K562 (cell line): ENCODE measurements around the gene CASP9. TPM values are rescaled to one million over a fixed set of nuclear protein-coding genes. Genes with fewer than 3 reads are reported as not detected.
A peak's percentile ranks its signal among the peaks of the same experiment; 100 is the strongest.

ENCODE experiments used
- ARNT ChIP-seq, 2 experiments: fragments of 450-650 bp; IDR thresholded peaks; 2 replicates each; pipeline ENCODE4 v1.6.1; 2016; ENCODE audit warnings: mild to moderate bottlenecking in 1 of 2
- ATF7 ChIP-seq: fragments of 450-650 bp; IDR thresholded peaks from 2 replicates; pipeline ENCODE4 v1.7.1; 2014; ENCODE audit warnings: mild to moderate bottlenecking, moderate library complexity
- BRD9 ChIP-seq: fragments of 450-650 bp; IDR thresholded peaks from 2 replicates; pipeline ENCODE4 v1.6.1; 2018; ENCODE audit warnings: low read depth; ENCODE audit not compliant: partially characterized antibody
- CHD4 ChIP-seq: fragments of 200-600 bp; sonication (generic); IDR thresholded peaks from 3 replicates; pipeline ENCODE4 v1.6.1; 2012; ENCODE audit warnings: low read depth, mild to moderate bottlenecking, mixed read lengths, low read length, inconsistent platforms; ENCODE audit not compliant: insufficient read depth, insufficient replicate concordance, poor library complexity, severe bottlenecking
- CREM ChIP-seq: IDR thresholded peaks from 2 replicates; pipeline ENCODE4 v1.6.1; 2014; ENCODE audit warnings: antibody characterized with exemption, low read depth
- CSDE1 ChIP-seq, 2 experiments: fragments of 450-650 bp; IDR thresholded peaks; 2 replicates each; pipeline ENCODE4 v1.6.1; 2016; ENCODE audit warnings: mild to moderate bottlenecking in 1 of 2
- EGR1 ChIP-seq: fragments of 450-650 bp; conservative IDR thresholded peaks from 2 replicates; pipeline ENCODE4 v1.6.1; 2017; ENCODE audit warnings: mild to moderate bottlenecking
- ELF2 ChIP-seq: fragments of 250-450 bp; sonication (Bioruptor Pico); IDR thresholded peaks from 2 replicates; pipeline ENCODE4 v1.5.0; 2021; ENCODE audit warnings: mild to moderate bottlenecking
- EP400 ChIP-seq: fragments of 450-650 bp; IDR thresholded peaks from 2 replicates; pipeline ENCODE4 v1.6.1; 2017; ENCODE audit warnings: antibody characterized with exemption, mild to moderate bottlenecking, moderate library complexity
- HDGF ChIP-seq: fragments of 450-650 bp; IDR thresholded peaks from 2 replicates; pipeline ENCODE4 v1.6.1; 2016
- ILK ChIP-seq: fragments of 450-650 bp; IDR thresholded peaks from 2 replicates; pipeline ENCODE4 v1.6.1; 2016; ENCODE audit warnings: missing genetic modification characterization, low read depth, mild to moderate bottlenecking, missing compliant biosample characterization, moderate library complexity, borderline replicate concordance
- KAT7 ChIP-seq: sonication (generic); formaldehyde crosslinking; IDR thresholded peaks from 2 replicates; pipeline ENCODE4 v1.8.0; 2022; ENCODE audit warnings: missing genetic modification reagents, mild to moderate bottlenecking, borderline replicate concordance
- KAT8 ChIP-seq: fragments of 450-650 bp; IDR thresholded peaks from 2 replicates; pipeline ENCODE4 v1.6.1; 2016; ENCODE audit warnings: low read depth, mild to moderate bottlenecking
- KDM1A ChIP-seq, 2 experiments: fragments of 450-650 bp; IDR thresholded peaks; 2 replicates each; pipeline ENCODE4 v1.6.1; 2016; ENCODE audit warnings: mild to moderate bottlenecking in 2 of 2
- NCOA1 ChIP-seq: fragments of 450-650 bp; IDR thresholded peaks from 2 replicates; pipeline ENCODE4 v1.6.1; 2016; ENCODE audit warnings: low read depth
- NEUROD1 ChIP-seq: fragments of 150-350 bp; IDR thresholded peaks from 2 replicates; pipeline ENCODE4 v1.6.1; 2014; ENCODE audit warnings: borderline replicate concordance, low read length, low read depth; ENCODE audit not compliant: partially characterized antibody
- OTX1 ChIP-seq: fragments of 450-650 bp; formaldehyde crosslinking; IDR thresholded peaks from 2 replicates; pipeline ENCODE4 v1.4.0; 2022; ENCODE audit warnings: mild to moderate bottlenecking
- POLR2AphosphoS5 ChIP-seq: IDR thresholded peaks from 2 replicates; pipeline ENCODE4 v1.6.1; 2011; ENCODE audit warnings: mild to moderate bottlenecking, low read depth, low read length, moderate library complexity; ENCODE audit not compliant: control insufficient read depth, insufficient read depth
- SMARCB1 ChIP-seq: IDR thresholded peaks from 2 replicates; pipeline ENCODE4 v1.6.1; 2011; ENCODE audit warnings: improper control_type of control experiment, low read depth; ENCODE audit not compliant: insufficient read length
- SRF ChIP-seq, 2 experiments: fragments of 250-450, 450-650 bp in 1 of 2; sonication (Bioruptor Pico) in 1 of 2; sonication (generic) in 1 of 2; formaldehyde crosslinking; IDR thresholded peaks; 2 replicates each; pipeline versions ENCODE4 v1.5.0 to v1.5.1; 2020 to 2022; ENCODE audit warnings: mild to moderate bottlenecking in 1 of 2, missing genetic modification reagents in 1 of 2
- TCFL5 ChIP-seq: fragments of 250-450 bp; sonication (Bioruptor Pico); conservative IDR thresholded peaks from 2 replicates; pipeline ENCODE4 v1.6.1; 2021; ENCODE audit warnings: mild to moderate bottlenecking, moderate library complexity, matching md5 sums
- TFAP4 ChIP-seq: sonication (generic); formaldehyde crosslinking; IDR thresholded peaks from 2 replicates; pipeline ENCODE4 v1.8.0; 2022; ENCODE audit warnings: missing genetic modification reagents, mild to moderate bottlenecking, moderate library complexity, borderline replicate concordance
- THAP12 ChIP-seq: fragments of 250-450 bp; sonication (Bioruptor Pico); IDR thresholded peaks from 2 replicates; pipeline ENCODE4 v1.9.0; 2021; ENCODE audit warnings: mild to moderate bottlenecking, inconsistent platforms
- ZC3H4 ChIP-seq: sonication (generic); formaldehyde crosslinking; IDR thresholded peaks from 2 replicates; pipeline ENCODE4 v1.9.0; 2021; ENCODE audit warnings: missing genetic modification reagents, borderline replicate concordance
- ZFP1 ChIP-seq: fragments of 450-650 bp; formaldehyde crosslinking; IDR thresholded peaks from 2 replicates; pipeline ENCODE4 v1.4.0; 2020; ENCODE audit warnings: mild to moderate bottlenecking, mixed read lengths
- ZKSCAN3 ChIP-seq: fragments of 250-450 bp; sonication (Bioruptor Pico); IDR thresholded peaks from 2 replicates; pipeline ENCODE4 v1.4.0; 2020
- ZSCAN29 ChIP-seq: fragments of 450-650 bp; IDR thresholded peaks from 2 replicates; pipeline ENCODE4 v1.6.1; 2017
- polyA plus RNA-seq, 8 experiments: library from polyadenylated mRNA; depleted of rRNA in 4 of 8; stranded (reverse) in 5 of 8; unstranded in 3 of 8; fragments of >200 nt; fragmentation: Nextera tagmentation in 2 of 8; fragmentation: Illumina TruSeq in 1 of 8; extraction: Ambion mirVana in 2 of 8; extraction: Trizol in 1 of 8; gene quantifications; 2 replicates each; pipeline versions ENCODE4 v1.2.1 to v1.2.3, GENCODE V29; 2011 to 2014; ENCODE audit warnings: inconsistent platforms in 1 of 8, missing spikeins in 1 of 8
- total RNA-seq, 7 experiments: library from RNA; depleted of rRNA in 6 of 7; stranded (reverse); fragments of >200 nt in 6 of 7; fragmentation: Illumina TruSeq in 2 of 7; extraction: Trizol in 2 of 7; gene quantifications; 2 replicates each; pipeline versions ENCODE4 v1.2.1 to v1.2.3, GENCODE V29; 2011 to 2021; ENCODE audit warnings: low replicate concordance in 1 of 7

The CASP9 gene
- total and polyA plus RNA-seq, 9 of the 15 experiments (the other 6 are each of a cell fraction or from before 2014, with no cell fraction given), result 10.8 to 54.1 (median 30.7) TPM

- TF ChIP-seq POLR2AphosphoS5, result peak; percentile 98
- TF ChIP-seq CHD4, result no peak
- TF ChIP-seq CREM, result peak; percentile 94
- TF ChIP-seq ZKSCAN3 (CRISPR knock-in tag), result no peak
- 0 out of 2 replicates have a peak, but pooled peaks have one; percentile 15 for TF ChIP-seq ILK (tag)
- TF ChIP-seq ZSCAN29, result 0 out of 2 replicates have a peak, but pooled peaks have one; percentile 31
- no peak for TF ChIP-seq HDGF
- TF ChIP-seq THAP12 (CRISPR knock-in tag), result no peak
- peak; percentile 86 for TF ChIP-seq EP400
- peak; percentile 1; the same call in 1 of the 2 replicates for TF ChIP-seq KAT7
- TF ChIP-seq SMARCB1, result peak; percentile 93
- TF ChIP-seq KDM1A (IDR thresholded peaks at IDR 0.05), result peak; percentile 98 to 99
- TF ChIP-seq NEUROD1, result peak; percentile 93
- peak; percentile 98 to 99 for TF ChIP-seq ARNT (IDR thresholded peaks at IDR 0.05)
- TF ChIP-seq ATF7, result peak; percentile 96
- TF ChIP-seq KAT8, result 0 out of 2 replicates have a peak, but pooled peaks have one; percentile 18
- no peak for TF ChIP-seq TCFL5
- peak in 1 of 2 experiments; percentile 32; a peak in 1 of 4 replicates for TF ChIP-seq SRF (CRISPR knock-in tag; IDR thresholded peaks at IDR 0.05)
- no peak for TF ChIP-seq ZFP1 (CRISPR knock-in tag)
- peak; percentile 74 for TF ChIP-seq BRD9
- no peak for TF ChIP-seq ZC3H4 (CRISPR knock-in tag)
- TF ChIP-seq EGR1, result peak; percentile 98
- TF ChIP-seq CSDE1 (IDR thresholded peaks at IDR 0.05), result peak in 1 of 2 experiments; percentile 31; a peak in 1 of 4 replicates
- TF ChIP-seq OTX1 (CRISPR knock-in tag), result 0 out of 2 replicates have a peak, but pooled peaks have one; percentile 55
- no peak for TF ChIP-seq ELF2 (CRISPR knock-in tag)
- TF ChIP-seq TFAP4 (CRISPR knock-in tag), result 0 out of 2 replicates have a peak, but pooled peaks have one; percentile 13
- peak; percentile 96 for TF ChIP-seq NCOA1
Observed at GRCh38 chr1:15543589-15544568, 19.9 kb upstream of the CASP9 start (continued).
